Cerebellar cortex (tissue), 1 donor: ENCODE results near the gene LACTB.
A peak's percentile ranks its signal among the peaks of the same experiment; 100 is the strongest.
"Not testable (repeated sequence)": the region's sequence is repeated elsewhere in the genome, so short reads cannot be mapped to it uniquely, and the experiment has no call there.

Experiments
- DNase-seq: peaks from one replicate; pipeline ENCODE4 v3.0.0-alpha.2; 2015; ENCODE audit warnings: low spot score

LACTB gene

DNA sequence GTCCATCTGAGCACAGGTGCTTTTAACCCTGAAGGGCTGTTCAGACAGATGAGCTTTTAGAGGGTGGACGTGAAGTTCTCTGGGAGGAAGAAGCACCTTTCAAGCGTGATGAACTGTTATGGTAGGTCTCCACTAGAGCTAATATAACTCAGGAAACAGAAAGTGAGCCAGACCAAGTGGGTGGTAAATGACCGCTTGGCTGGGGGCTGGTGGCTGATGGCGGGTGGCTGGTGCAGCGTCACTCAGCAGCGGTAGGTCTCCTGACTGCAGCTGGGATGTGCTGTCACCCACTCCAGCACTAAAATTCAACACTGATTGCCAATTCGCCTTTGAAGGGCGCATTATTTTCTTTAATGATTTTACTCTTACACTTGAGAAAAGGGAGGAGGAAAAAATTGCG, 31.2 kb upstream of the LACTB start:
- no peak for DNase-seq

DNA sequence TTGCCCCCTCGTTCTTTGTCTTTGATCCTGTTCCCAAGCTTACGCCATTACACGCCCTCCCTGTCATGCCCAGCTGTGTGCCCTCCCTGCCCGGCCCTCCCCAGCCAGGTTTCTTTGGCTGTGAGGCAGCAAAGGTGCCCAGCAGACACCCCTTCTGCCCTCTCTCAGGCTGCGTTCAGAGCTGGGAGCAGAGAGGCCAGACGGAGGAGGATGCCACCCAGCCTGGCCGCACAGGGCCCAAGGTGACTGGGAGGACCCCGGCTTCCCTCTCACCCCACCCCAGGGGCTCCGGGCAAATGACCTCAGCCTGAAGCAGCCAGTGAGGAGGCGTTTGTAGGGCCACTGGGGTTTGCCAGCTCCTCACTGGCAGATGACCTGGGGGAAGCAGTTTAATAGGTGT, 30.8 kb upstream of the LACTB start:
- DNase-seq: no peak

DNA sequence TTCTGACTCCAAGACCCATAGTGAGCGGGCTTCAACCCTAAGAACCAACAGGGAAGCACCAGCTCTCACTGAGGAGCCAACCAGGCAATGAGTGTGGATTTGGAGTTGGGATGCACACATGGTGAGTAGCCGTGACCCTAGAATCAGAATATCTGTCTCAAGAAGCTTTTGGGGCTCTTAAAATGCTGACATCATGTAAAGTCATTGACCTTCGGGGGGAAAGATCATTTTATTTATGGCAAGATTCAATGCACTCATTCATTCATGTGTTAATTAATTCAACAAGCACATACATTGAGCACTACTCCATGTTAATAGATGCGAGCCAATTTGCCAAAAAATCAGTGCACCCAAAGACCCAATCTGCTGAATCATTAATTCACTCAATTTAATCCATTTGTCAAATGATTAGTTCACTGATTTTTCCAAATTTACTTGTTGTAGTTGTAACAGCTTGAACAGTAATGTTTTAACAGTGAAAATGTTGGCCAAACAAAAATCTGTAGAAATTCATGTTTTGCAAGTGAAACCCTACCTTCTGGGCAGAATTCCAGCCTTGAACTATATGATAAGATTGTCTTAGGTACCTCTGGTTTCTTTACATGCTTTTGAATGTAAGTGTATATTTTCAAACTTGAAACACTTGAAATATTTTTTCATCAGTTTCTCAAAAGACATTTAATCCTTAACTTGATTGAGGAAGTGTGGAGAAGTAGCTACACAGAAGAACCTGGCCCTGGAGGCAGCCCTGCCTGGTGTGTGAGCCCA, 29.8 kb upstream of the LACTB start:
- no peak for DNase-seq

DNA sequence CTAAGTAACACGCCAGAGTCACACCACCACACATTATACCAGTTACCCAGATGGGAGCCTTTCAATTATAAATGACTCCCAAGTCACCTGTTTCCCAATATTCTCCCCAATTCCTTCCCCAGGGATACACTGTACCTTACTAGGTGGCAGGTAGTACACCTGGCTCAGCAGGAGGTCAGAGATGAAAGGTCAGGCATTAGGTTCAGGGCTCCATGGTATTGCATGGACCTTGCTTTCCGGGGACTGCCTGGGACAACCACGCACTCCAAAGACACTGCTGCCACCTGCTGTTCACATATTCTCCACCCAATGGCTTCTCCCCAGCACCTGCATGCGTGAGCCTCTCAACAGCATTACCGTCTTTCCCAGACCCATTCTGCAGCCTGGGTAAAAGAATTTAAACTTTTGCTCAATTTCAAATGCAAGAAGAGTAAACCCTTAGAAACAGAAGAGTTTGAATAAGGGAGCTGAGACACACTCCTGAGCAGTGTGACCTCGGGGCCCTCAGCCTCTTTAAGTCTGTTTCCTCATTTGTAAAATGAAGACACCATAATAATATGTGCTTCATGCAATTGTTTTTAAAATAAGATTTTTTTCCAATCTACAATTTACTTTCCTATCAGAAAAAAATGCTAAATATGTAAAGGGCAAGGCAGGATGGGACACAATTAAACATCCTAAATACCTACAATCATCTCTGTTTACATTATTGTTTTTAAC, 28.0 kb upstream of the LACTB start:
- peak; percentile 87 for DNase-seq

DNA sequence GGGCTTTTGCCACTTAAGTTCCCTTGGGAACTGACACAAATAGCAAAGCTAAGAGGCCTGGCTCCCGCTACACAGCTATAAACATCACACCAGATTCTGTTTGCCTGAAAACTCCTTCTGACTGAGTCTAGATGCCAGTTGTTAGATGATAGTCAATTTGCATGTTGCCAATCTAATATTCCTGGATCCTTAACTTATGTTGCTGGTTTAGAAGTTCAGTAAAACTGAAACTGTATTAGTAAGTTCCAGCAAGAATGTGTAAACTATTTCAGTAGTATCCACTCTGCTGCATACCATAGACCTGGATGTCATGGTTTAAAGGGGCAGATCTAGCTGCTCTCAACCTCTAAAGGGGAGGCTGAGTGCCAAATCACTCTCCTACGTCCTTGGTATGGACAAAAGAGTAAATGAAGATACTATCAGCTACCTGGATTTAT, 27.1 kb upstream of the LACTB start:
- DNase-seq: no peak

DNA sequence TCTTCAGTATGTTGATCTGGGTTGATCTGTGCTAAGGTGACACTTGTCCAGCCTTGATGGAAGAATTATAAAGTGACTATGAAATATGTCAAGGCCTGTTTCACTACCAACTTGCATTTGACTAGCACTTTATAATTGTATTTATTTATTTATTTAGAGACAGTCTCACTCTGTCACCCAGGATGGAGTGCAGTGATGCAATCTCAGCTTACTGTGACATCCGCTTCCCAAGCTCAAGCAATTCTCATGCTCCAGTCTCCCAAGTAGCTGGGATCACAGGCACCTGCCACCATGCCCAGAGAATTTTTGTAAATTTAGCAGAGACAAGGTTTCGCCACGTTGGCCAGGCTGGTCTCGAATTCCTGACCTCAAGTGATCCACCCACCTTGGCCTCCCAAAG, 25.5 kb upstream of the LACTB start:
- DNase-seq: no peak

DNA sequence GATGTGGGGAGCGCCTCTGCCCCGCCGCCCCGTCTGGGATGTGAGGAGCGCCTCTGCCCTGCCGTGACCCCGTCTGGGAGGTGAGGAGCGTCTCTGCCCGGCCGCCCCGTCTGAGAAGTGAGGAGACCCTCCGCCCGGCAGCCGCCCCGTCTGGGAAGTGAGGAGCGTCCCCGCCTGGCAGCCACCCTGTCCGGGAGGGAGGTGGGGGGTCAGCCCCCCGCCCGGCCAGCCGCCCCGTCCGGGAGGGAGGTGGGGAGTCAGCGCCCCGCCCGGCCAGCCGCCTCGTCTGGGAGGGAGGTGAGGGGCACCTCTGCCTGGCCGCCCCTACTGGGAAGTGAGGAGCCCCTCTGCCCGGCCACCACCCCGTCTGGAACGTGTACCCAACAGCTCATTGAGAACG, 22.8 kb upstream of the LACTB start:
- not testable (repeated sequence) for DNase-seq

DNA sequence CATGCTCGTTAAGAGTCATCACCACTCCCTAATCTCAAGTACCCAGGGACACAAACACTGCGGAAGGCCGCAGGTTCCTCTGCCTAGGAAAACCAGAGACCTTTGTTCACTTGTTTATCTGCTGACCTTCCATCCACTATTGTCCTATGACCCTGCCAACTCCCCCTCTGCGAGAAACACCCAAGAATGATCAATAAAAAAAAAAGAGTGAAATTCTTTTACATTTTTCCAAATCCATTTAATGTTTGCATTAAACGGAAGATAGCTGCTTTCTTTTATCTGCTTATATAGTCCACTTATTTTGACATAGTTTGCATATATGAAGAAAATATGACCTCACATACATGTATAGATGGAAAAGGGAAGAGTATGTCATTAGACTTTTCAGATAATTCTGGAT, 22.1 kb upstream of the LACTB start:
- not testable (repeated sequence) for DNase-seq

DNA sequence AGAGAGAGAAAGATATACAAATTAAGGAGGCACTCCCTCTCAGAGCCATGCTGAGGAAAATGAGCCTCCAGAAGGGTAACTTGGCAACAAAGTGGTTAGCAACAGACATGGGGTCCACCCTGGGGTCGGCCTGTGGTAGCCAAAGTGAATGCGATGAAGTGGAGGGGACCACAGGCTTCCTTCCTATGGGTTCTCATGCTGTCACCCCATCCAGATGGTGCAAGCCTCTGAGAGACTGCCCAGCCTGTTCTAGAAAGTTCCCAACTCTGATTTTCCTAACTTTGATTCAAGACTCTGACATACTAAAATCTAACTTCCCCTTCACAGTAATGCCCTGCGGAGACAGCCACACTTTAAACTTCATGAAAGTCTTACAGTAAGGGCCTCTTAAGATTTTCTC, 18.2 kb upstream of the LACTB start:
- DNase-seq: no peak

DNA sequence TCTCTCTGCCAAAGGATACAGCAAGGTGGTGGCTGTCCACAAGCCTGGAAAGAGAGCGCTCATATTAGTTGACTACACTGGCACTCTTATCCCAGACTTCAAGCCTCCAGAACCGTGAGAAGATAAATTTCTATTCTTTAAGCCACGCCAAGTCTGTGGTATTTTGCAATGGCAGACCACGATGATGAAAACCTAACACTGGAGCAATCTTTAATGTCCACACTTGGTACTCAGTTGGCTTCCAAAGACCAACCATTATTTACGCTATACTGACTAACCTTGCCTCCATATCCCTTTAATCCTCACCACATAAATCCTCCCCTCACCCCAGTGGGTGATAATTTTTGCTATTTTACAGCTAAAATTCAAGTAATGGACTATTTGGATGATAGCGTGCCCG, 16.9 kb upstream of the LACTB start:
- DNase-seq: no peak

DNA sequence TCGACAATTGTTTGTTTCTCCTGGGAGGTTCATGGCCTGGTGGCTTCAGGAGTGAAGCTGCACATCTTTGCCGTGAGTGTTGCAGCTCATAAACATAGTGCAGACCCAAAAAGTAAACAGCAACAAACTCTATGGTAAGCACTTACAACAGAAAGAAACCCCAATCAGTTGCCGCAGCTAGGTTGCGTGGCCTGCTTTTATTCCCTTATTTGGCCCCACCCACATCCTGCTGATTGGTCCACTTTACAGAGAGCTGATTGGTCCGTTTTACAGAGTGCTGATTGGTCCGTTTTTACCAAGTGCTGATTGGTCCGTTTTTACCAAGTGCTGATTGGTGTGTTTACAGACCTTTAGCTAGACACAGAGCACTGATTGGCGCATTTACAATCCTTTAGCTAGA, 16.3 kb upstream of the LACTB start:
- DNase-seq: not testable (repeated sequence)

DNA sequence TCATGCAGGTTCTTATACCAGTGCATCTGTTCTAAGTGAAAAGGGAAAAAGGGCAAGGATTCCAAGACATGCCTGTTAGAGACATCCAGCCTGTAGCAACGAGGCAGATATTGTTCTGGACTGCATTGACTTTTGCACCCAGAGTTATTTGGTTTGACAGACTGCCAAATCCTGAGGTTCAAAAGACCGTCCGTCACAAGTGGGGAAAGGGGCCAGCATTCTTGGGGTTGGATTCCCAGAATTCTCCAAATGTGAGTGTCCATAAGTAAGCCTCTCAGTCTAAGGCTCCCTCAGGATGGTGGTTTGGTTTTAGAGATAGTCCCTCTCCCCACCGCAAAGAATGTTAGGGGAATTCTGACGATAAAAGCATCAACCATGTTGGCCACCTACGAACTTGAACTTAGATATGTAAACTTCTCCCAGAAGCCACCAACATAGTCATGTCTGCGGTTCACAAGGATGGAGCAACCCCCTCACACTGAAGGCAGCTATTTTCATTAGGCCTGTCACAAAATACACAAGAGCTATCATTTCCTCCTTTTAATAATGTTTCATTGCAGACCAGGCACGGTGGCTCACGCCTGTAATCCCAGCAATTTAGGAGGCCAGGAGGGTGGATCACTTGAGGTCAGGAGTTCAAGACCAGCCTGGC, 13.6 kb upstream of the LACTB start:
- DNase-seq: no peak

DNA sequence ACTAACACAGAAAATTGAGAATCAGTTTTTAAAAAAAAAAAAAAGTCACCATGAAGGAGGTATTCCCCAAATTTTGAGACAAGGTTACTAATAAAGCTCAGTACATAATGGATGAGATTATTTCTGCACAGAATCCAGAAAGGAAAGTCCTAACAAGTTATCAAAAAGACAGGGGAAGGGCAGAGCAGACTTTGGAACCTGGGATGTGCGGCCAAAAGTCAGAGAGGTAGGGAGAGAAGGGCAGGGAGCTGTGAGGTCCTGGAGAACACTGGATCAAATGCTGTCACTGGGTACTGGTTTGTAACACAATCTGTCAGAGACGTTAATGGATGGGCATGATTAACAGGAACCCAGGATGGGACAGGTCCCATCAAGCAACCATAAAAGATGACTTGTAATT, 12.2 kb upstream of the LACTB start:
- DNase-seq: no peak

DNA sequence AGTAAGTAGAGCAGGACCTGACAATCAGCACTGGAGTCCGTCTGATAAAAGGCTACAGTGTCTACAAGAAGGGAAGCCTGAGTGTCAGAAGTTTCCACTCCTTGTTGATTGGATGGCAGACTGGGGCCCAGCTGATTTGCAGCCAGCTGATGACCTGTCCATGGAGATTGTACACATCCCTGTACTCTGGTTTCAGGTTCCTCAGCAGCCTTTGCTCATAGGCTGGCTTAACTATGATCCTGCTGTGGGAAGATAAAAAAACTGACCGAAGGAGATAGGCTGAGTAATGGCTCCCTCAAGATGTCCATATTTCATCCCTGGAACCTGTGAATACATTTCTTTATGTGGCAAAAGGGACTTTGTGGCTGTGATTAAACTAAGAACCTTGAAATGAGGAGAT, 11.7 kb upstream of the LACTB start:
- DNase-seq: no peak

DNA sequence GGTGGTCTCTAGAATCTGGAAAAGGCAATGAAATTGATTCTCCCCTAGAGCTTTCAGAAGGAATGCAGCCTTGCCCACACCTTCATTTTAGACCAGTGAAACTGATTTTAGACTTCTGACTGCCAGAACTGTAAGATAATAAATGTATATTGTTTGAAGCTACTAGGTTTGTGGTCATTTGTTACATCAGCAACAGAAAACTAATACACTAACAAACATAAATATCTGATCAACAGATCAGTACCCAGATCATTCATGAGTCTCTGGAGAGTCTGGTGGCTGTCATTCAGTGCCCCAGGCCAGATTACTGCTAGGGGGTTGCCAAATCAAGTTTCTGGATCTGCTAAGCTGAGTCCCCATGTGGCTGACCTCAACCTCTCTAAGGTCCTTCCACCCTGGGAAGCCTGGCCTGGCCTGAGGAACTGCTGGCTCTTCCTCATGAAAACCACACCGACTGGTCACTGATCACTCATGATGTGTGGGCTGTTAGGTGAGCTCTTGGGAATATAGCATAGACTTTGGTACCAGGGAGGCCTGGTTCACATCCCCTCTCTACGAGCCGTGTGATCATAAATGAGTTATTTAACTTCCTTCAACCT, 11.1 kb upstream of the LACTB start:
- DNase-seq: no peak

DNA sequence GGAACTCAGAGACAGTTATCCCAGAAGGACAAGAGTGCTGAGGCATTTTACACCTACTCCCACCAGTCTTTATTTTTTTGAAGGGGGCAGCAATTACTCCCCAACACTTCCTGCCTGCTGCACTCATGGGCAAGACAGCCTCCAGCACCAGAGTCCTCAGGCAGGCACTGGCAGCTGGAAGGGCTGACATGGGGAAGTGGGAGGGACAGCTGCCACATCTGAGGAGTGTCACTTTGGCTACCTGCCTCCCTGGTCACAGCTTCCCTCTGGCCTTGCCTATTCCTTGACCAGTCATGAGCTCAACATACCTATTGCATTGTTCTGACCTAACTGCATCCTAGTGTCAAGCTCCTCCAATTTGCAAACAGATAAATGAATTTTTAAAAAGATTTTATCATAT, 10.2 kb upstream of the LACTB start:
- DNase-seq: no peak

DNA sequence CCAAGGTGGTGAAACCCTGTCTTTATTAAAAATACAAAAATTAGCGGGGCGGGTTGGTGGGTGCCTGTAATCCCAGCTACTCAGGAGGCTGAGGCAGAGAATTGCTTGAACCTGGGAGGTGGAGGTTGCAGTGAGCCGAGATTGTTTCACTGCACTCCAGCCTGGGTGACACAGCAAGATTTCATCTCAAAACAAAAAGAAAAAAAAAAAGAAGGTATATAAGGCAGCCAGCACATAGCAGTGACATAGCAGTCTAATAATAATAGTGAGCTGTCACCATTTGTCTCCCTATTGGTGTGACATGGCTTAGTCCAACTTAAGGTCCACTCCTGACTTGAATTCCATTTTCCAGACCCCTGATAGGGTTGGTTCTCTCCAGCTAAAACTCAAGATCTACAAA, 8.8 kb upstream of the LACTB start:
- DNase-seq: no peak

DNA sequence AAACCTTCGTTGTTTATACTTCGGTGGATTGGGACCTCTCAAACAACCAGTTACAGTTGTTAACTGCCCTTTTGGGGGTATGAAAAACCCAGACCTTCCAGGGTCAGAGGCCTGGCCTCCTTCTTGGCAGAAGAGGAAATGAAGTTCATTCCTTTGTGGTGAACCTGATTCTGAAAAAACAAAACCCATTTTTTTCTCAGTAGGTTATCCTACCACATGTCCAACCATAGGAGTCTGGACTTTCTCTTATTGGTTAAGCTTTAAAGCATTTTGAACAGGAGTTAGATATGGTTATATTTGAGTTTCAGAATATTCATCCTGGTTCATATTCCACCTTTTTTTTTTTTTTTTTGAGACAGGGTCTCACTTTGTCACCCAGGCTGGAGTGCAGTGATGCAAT, 7.2 kb upstream of the LACTB start:
- DNase-seq: no peak

DNA sequence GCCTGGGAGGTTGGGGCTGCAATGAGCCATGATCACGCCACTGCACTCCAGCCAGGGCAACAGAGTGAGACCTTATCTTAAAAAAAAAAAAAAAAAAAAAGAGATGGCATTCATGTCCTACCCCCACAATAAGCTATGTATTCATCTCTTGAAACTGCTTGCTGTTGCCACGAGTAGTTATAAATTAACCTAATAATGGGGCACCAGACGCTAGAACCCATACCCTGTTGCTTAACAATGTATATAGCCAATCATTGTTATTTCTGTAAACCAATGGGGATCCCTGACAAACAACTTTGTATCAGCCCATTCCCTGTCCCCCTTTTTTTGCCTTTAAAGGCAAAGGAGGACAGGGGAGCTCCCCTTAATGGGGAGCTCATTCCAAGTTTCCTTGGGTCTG, 2.8 kb upstream of the LACTB start:
- DNase-seq: no peak

DNA sequence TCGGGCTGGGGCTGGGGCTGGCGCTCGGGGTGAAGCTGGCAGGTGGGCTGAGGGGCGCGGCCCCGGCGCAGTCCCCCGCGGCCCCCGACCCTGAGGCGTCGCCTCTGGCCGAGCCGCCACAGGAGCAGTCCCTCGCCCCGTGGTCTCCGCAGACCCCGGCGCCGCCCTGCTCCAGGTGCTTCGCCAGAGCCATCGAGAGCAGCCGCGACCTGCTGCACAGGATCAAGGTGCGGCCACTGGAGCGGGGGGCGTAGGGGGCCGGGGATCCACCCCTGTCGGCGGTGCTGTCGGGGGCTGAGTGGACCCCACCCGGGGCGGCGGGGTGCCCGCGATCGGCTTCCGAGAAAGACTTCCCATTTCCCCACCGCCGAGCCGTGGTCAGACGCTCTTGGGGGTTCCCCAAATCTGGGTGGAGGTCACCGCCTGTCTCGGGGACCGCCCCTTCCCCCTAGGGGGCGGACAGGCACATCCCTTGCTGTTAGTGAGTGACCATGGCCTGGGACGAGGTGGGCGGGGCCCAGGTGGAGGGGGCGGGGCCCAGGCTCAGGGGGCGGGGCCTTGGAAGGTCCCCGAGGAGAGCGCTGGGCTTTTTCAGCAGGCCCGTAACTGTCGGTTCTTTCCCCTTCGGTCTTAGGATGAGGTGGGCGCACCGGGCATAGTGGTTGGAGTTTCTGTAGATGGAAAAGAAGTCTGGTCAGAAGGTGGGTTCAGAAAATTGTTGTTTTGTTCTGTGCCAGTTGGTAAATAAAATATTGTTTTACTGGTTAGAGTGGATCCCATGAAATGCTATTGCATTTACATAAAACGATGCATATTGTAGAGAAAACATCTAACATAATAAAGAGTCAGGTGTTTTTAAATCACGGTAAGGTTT, 578 bp downstream of the LACTB start:
- peak; percentile 74 for DNase-seq

DNA sequence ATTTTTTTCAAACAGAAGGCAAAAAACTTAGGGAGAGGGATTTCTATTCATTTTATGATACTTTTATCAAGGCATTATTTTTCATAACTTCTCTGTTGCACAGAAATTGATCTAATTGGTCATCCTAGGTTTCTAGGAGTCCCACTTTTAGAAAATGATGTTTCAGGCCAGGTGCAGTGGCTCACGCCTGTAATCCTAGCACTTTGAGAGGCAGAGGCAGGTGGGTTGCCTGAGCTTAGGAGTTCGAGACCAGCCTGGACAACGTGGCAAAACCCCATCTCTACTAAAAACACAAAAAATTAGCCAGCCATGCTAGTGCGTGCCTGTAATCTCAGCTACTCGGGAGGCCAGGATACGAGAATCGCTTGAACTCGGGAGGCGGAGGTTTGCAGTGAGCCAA, 2.8 kb downstream of the LACTB start:
- DNase-seq: no peak

DNA sequence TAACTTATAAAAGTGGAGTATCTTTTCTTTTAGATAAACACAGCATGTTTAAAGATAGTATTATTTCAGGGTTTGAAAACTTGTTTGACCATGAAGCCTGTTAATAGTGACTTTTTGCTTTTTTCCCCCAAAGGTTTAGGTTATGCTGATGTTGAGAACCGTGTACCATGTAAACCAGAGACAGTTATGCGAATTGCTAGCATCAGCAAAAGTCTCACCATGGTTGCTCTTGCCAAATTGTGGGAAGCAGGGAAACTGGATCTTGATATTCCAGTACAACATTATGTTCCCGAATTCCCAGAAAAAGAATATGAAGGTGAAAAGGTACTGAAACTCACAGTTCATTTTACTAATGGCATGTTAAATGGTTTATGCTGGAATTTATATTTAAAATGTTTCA, 5.1 kb downstream of the LACTB start:
- no peak for DNase-seq
